GM12801 (cell line): ENCODE measurements around the gene MOB2.

ENCODE experiments used
- TF ChIP-seq, protein P1 (sequence below): IDR thresholded peaks from one replicate; pipeline ENCODE4 v1.5.1; 2011; ENCODE audit warnings: control low read depth; ENCODE audit not compliant: insufficient read length; ENCODE audit errors: extremely low read depth

The MOB2 gene

DNA sequence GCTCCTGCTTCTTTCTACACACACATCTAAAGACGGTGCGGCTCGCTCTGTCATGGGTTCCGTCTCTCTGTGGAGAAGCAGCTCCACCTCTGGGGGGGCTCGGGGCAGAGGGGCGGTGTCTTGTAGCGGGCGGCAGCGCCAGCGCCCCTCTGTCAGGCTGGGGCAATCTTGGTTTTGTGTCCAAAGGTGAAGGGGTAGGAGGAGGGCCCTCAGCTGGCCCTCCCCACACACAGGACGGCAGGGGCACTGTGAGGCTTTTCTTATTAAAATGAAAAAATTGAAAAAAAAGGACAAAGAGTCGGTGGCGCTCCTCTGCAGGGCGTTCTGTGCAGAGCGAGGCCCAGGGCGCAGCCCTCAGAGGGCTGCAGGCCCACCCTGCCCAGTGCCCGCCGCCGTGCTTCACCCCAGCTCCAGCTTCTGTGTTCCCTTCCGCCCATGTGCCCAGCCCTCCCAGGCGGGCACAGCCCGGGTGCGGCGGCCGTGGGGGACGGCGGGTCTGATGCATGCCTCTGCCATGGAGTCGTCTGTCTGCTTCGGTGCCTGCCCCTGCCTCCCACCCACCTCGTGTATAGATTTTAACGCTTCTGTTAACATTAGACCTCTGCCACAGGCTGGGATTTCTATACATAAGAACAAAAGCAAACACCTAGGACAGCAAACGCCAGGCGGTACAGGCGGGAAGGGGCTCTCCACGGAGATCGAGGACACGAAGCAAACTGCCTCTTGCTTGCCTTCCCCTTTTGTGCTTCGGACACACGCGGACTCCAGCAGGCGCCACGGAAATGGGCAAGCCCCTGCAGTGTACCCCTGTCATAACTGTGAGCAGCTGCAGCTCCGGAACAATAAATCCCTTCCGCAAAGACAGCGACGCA lies 24.5 kb downstream of the MOB2 start:
- TF ChIP-seq, protein P1, sequence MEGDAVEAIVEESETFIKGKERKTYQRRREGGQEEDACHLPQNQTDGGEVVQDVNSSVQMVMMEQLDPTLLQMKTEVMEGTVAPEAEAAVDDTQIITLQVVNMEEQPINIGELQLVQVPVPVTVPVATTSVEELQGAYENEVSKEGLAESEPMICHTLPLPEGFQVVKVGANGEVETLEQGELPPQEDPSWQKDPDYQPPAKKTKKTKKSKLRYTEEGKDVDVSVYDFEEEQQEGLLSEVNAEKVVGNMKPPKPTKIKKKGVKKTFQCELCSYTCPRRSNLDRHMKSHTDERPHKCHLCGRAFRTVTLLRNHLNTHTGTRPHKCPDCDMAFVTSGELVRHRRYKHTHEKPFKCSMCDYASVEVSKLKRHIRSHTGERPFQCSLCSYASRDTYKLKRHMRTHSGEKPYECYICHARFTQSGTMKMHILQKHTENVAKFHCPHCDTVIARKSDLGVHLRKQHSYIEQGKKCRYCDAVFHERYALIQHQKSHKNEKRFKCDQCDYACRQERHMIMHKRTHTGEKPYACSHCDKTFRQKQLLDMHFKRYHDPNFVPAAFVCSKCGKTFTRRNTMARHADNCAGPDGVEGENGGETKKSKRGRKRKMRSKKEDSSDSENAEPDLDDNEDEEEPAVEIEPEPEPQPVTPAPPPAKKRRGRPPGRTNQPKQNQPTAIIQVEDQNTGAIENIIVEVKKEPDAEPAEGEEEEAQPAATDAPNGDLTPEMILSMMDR, result no peak

DNA sequence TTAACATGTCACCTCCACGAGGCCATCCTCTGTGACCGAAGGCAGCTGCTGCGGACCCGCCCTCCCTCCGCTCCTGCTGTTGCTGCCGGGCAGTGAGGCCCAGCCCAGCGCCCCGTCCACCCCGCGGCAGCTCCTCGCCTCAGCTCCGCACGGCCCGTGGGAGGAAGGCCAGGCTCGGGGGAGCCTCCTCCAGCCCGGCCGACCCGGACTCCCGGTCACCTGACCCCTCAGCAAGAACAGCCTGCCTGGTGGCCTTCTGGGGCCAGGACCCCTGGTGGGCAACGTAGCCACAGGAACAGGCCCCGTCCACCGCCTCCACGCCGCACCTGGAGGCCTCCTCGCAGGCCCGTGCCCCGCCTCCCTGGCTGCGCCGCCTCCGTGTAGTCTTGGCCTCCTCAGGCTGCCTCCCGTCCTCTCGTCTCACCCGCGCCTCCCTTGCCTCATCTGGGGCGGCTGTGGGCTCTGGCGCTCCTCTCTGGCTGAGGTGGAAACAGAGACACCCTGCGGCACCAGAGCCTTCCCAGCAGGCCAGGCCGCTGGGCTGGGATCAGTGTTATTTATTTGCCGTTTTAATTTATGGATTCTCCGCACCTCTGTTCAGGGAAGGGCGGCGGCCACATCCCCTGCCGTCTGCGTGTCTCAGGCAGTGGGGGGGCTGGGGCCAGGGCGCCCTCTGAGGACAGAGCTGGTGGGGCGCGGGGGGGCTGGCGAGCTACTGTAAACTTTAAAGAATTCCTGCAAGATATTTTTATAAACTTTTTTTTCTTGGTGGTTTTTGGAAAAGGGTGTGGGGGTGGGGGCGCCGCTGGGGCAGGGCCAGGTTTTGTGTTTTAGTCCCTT lies 25.4 kb downstream of the MOB2 start:
- TF ChIP-seq, protein P1, result no peak

DNA sequence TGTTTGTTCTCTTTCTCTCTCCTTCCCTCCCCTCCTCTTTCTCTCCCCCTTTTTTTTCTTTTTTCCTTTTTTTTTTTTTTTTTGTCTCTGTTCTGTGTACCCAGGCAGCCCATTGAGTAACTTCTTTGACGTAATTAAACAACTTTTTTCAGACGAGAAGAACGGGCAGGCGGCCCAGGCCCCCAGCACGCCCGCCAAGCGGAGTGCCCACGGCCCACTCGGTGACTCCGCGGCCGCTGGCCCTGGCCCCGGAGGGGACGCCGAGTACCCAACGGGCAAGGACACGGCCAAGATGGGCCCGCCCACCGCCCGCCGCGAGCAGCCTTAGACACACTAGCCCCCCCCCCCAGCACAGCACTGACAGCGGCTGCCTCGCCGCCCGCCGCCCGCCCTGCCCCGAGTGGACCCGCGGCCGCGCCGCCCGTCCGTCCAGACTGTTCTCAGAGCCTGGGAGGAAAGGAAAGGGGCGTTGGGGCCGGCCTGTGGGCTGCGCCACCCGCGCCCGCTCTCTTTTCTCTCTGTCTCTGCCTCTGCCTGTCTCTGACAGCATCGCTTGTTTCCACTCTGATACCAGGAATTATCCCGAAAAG lies 26.1 kb downstream of the MOB2 start:
- TF ChIP-seq, protein P1, result no peak

DNA sequence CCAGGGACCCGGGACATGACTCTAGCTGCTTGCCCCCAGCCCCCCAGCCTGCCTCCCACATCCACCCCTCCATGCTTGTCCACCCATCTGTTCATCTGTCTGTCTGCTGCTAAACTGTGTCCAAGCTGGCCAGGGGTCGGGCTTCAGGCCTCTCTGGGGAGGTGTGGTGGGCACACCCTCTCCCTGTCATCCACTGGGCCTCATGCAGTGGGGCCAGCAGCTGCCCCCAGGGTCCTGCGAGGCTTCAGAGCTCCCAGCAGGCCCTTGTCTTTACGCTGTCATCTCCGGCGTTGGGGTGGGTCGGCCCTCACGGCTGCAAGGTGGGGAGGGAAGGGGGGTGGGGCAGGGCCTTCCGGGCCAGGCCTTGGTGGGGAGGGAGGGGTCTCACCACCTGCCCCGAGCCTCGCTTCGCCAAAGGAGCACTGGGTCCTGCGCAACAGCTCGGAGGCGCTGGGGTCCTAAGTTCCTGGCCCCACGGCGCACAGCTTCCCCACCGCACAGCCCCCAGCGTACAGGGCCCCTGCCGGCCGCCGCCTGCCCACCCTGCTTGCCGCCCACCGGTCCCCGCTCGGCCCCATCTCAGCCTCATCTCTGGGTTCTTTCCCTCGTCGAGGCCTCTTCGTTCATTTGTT lies 26.7 kb downstream of the MOB2 start:
- TF ChIP-seq, protein P1, result no peak

DNA sequence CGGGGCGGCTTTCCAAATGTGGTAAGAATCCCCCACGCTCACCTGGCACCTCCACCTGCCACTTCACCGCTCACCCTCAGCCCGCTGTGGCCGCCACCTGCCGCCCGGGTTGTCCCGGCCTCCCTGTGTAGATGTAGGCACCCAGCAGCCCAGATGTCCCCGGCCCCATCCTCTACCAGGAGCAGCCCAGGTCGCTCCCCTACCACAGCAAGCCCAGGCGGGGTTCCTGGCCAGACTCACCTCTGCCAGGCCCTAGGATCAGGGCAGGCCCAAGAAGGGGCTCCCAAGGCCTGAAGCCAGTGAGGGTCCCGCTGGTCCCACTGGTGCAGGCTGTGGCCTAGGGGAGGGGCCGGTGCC lies 27.4 kb downstream of the MOB2 start:
- TF ChIP-seq, protein P1, result no peak

DNA sequence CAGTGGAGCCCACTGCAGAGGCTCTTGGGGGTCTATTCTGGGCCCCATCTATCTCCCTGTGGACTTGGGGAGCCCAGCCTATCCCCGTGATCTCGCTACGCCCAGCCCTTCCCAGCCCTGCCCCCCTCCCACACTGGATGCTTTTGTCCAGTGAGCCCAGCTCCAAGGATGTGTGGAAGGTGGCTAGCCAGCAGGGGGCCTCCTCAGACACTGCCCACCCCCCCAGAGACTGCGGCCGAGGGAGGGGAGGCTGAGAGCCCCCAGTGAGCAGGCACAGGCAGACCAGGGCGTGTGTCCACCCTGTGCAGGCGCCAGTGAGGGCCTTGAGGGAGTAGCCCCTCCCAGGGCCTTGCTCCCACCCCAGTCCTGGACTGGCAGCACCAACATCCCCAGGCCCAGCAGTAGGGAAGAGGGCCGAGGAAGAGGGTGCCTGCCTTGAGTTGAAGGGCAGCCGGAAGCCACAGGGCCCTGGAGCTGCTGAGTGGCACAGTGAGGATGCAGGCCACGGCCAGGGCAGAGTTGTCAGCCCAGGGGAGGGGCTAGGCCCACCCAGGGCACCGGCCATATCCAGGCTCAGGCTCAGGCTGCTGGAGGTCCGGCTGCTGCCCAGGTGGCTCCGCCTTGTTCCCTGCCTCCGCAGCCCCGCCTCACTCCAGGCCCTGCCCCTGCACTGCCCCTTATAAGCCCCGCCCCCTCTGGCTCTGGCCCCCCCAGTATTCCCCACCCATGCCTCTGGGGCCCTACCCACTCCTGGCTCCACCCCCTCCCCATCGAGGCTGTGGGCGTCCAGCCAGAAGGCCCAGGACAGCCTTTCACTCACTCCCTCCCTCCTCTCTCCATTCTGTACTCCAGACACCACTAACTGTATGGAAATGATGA lies 28.0 kb downstream of the MOB2 start:
- TF ChIP-seq, protein P1, result no peak
